Suprapubic skin (tissue), 4 donors: Measurements from ENCODE around the gene NSUN7. TPM values are rescaled to one million over a fixed set of nuclear protein-coding genes. Genes with fewer than 3 reads are reported as not detected.

Experiments
- DNase-seq, 2 donors: peaks; one replicate each; pipeline ENCODE4 v3.0.0-alpha.2; 2019; ENCODE audit warnings: low spot score in 2 of 2
- H3K27ac ChIP-seq: fragments of 200-600 bp; sonication (generic); one replicate; pipeline ENCODE4 v1.5.1; 2019
- H3K27me3 ChIP-seq: fragments of 200-600 bp; sonication (generic); one replicate; pipeline ENCODE4 v1.5.1; 2019
- H3K36me3 ChIP-seq: fragments of 200-600 bp; sonication (generic); one replicate; pipeline ENCODE4 v1.5.1; 2019
- H3K4me1 ChIP-seq: fragments of 200-600 bp; sonication (generic); one replicate; pipeline ENCODE4 v1.5.1; 2019
- H3K4me3 ChIP-seq: fragments of 200-600 bp; sonication (generic); one replicate; pipeline ENCODE4 v1.5.1; 2019; ENCODE audit warnings: mild to moderate bottlenecking
- H3K9me3 ChIP-seq: fragments of 200-600 bp; sonication (generic); one replicate; pipeline ENCODE4 v1.5.1; 2019
- CTCF ChIP-seq, 2 donors: fragments of 200-600 bp in 1 of 2; fragments of 450-650 bp in 1 of 2; sonication (generic) in 1 of 2; IDR thresholded peaks; one replicate each; pipeline ENCODE4 v1.5.1; 2016 to 2019; ENCODE audit warnings: antibody characterized with exemption in 2 of 2, mild to moderate bottlenecking in 1 of 2, moderate library complexity in 1 of 2
- EP300 ChIP-seq: sonication (generic); formaldehyde crosslinking; IDR thresholded peaks from one replicate; pipeline ENCODE4 v1.6.1; 2017; ENCODE audit warnings: antibody characterized with exemption
- POLR2A ChIP-seq, 2 donors: fragments of 450-650 bp; IDR thresholded peaks; one replicate each; pipeline ENCODE4 v1.6.1; 2017; ENCODE audit warnings: antibody characterized with exemption in 2 of 2, mild to moderate bottlenecking in 2 of 2, moderate library complexity in 2 of 2
- POLR2AphosphoS5 ChIP-seq, 3 donors: sonication (generic); formaldehyde crosslinking; IDR thresholded peaks; one replicate each; pipeline ENCODE4 v1.6.1; 2017; ENCODE audit warnings: antibody characterized with exemption in 3 of 3
- WGBS: methylation state at CpG from one replicate; pipeline ENCODE4 v1.1.5; 2018; 5-methylcytosine and 5-hydroxymethylcytosine counted together
- total RNA-seq, 4 donors: library from RNA; depleted of rRNA; stranded (reverse); fragments of >200 nt; gene quantifications; one replicate each; pipeline ENCODE4 v1.1.0, GENCODE V29; 2016

NSUN7 gene
- total RNA-seq, 4 donors from 2014 or later, result 1.3 to 13.4 (median 3.4) TPM

DNA sequence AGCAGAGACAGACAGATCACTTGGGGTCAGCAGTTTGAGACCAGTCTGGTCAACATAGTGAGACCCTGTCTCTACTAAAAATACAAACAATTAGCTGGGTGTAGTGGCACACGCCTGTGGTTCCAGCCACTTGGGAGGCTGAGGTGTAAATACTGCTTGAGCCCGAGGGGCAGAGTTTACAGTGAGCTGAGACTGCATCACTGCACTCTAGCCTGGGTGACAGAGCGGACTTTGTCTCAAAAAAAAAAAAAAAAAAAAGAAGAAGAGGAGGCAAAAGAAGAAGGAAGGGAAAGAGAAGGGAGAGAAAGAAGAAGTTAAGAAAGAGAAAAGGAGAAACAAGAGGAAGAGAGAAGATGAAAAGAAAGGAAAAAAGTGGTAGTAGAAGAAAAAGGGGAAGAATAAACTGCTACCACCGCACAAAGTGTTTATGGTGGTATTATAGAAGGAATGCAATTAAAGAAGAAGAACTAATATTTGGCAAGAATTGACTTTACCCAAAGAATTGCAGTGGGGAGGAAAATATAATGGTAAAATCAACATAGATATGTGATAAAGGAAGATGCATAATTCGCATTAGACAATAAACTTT, 19.6 kb upstream of the NSUN7 start:
- Histone ChIP-seq H3K36me3 (no peaks in the 10 kb centered on the region), H3K27me3 (no peaks in the 10 kb centered on the region), H3K4me3 (no peak overlapping the region), H3K27ac (no peak overlapping the region), H3K4me1 (peaks cover 3% of the 10 kb centered on the region), H3K9me3 (no peaks in the 10 kb centered on the region)
- DNase-seq, result no peak
- 73% methylated on average over 5 of the region's 5 CpGs for WGBS
- TF ChIP-seq EP300 (no peak), CTCF (IDR thresholded peaks at IDR 0.05) (no peak), POLR2A (IDR thresholded peaks at IDR 0.05) (no peak), POLR2AphosphoS5 (IDR thresholded peaks at IDR 0.05) (no peak)

- no peak overlapping the region for H3K4me3 ChIP-seq
- H3K36me3 ChIP-seq, result no peaks in the 10 kb centered on the region
- H3K4me1 ChIP-seq, result peaks cover 3% of the 10 kb centered on the region
- no peak for DNase-seq
- H3K27ac ChIP-seq, result no peak overlapping the region
- no peaks in the 10 kb centered on the region for H3K9me3 ChIP-seq
- no peaks in the 10 kb centered on the region for H3K27me3 ChIP-seq
- TF ChIP-seq POLR2A (IDR thresholded peaks at IDR 0.05), result no peak
- no peak for TF ChIP-seq EP300
- TF ChIP-seq POLR2AphosphoS5 (IDR thresholded peaks at IDR 0.05), result no peak
- no peak for TF ChIP-seq CTCF (IDR thresholded peaks at IDR 0.05)
These were observed 18.4 kb upstream of the NSUN7 start for GRCh38 chr4:40731361-40731760.

- peaks cover 3% of the 10 kb centered on the region for H3K4me1 ChIP-seq
- no peaks in the 10 kb centered on the region for H3K36me3 ChIP-seq
- H3K9me3 ChIP-seq, result no peaks in the 10 kb centered on the region
- no peak overlapping the region for H3K4me3 ChIP-seq
- WGBS, result 59% methylated on average over 6 of the region's 6 CpGs
- TF ChIP-seq CTCF (IDR thresholded peaks at IDR 0.05) (no peak), EP300 (no peak), POLR2AphosphoS5 (IDR thresholded peaks at IDR 0.05) (no peak), POLR2A (IDR thresholded peaks at IDR 0.05) (no peak)
- H3K27ac ChIP-seq, result no peak overlapping the region
- no peak for DNase-seq
- H3K27me3 ChIP-seq, result no peaks in the 10 kb centered on the region
These were observed 17.9 kb upstream of the NSUN7 start for GRCh38 chr4:40731792-40732245.

- peaks cover 3% of the 10 kb centered on the region for H3K4me1 ChIP-seq
- no peak for DNase-seq
- WGBS, result 73% methylated on average over 7 of the region's 7 CpGs
- H3K36me3 ChIP-seq, result no peaks in the 10 kb centered on the region
- no peak overlapping the region for H3K4me3 ChIP-seq
- H3K9me3 ChIP-seq, result no peaks in the 10 kb centered on the region
- H3K27me3 ChIP-seq, result no peaks in the 10 kb centered on the region
- no peak overlapping the region for H3K27ac ChIP-seq
- no peak for TF ChIP-seq EP300
- TF ChIP-seq POLR2AphosphoS5 (IDR thresholded peaks at IDR 0.05), result no peak
- TF ChIP-seq CTCF (IDR thresholded peaks at IDR 0.05), result no peak
- TF ChIP-seq POLR2A (IDR thresholded peaks at IDR 0.05), result no peak
These were observed 16.0 kb upstream of the NSUN7 start for GRCh38 chr4:40733752-40734151.

DNA sequence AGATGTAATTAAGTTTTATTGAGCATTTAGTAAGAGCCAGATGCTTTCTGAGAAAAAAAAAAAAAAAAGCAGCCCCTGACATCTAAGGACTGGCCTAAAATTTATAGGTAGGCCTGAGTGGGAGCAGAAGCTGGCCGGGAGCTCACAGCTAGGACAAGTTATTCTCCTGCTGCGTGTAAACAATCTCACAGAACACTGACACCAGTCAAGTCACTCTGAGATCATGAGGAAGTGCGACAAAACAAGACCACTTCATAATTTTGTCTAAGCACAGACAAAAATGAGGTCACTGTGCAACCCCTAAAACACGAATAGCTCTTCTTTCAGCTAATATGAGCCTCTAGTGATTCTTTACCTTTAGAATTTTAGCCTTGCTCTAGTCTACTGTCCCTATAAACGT, 15.3 kb upstream of the NSUN7 start:
- no peak overlapping the region for H3K4me3 ChIP-seq
- H3K36me3 ChIP-seq, result no peaks in the 10 kb centered on the region
- WGBS, result 80% methylated on average over 5 of the region's 5 CpGs
- H3K27me3 ChIP-seq, result no peaks in the 10 kb centered on the region
- H3K4me1 ChIP-seq, result peaks cover 3% of the 10 kb centered on the region
- H3K27ac ChIP-seq, result no peak overlapping the region
- H3K9me3 ChIP-seq, result no peaks in the 10 kb centered on the region
- TF ChIP-seq CTCF (IDR thresholded peaks at IDR 0.05), result no peak
- TF ChIP-seq EP300, result no peak
- TF ChIP-seq POLR2AphosphoS5 (IDR thresholded peaks at IDR 0.05), result no peak
- no peak for TF ChIP-seq POLR2A (IDR thresholded peaks at IDR 0.05)
- no peak for DNase-seq
